T1000 (cell line): Measurements from ENCODE around the gene WWP2.
"Not testable (repeated sequence)": the region's sequence is repeated elsewhere in the genome, so short reads cannot be mapped to it uniquely, and the experiment has no call there.

Experiments used
- DNase-seq: peaks from one replicate; lab custom pipeline; 2025; ENCODE audit warnings: mixed read lengths; lab: John Stamatoyannopoulos, UW

WWP2 gene

GRCh38 chr16:69942627-69943170 is 180.6 kb downstream of the WWP2 start:
- no peak for DNase-seq

GRCh38 chr16:69943241-69944036 is 181.3 kb downstream of the WWP2 start:
- not testable (repeated sequence) for DNase-seq

DNA sequence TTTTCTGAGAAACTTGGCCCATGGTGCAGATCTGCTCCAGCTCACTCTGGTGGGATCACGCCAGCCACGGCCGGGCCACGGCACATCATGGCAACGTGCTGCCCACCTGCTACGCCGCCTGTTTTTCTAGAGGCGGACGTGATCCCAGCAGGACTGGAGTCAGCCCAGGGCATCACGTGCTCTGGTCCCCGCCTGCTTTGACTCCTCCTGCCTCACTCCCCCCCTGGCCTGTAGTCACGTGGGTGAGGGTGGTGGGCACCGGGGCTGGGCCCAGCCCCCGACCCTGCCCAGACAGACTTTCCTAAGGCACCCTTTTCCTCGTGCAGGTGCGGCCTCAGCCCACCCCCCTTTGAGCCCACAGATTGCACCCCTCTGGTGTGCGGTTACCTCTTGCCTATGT is 188.3 kb downstream of the WWP2 start:
- DNase-seq, result not testable (repeated sequence)

GRCh38 chr16:69951017-69951671 is 189.0 kb downstream of the WWP2 start, which contains the start of gene CLEC18A:
Gene CLEC18A, plus strand, starts transcription at chr16:69951334. Its CDS starts 33 bp downstream, at chr16:69951367.
- DNase-seq, result not testable (repeated sequence)

DNA sequence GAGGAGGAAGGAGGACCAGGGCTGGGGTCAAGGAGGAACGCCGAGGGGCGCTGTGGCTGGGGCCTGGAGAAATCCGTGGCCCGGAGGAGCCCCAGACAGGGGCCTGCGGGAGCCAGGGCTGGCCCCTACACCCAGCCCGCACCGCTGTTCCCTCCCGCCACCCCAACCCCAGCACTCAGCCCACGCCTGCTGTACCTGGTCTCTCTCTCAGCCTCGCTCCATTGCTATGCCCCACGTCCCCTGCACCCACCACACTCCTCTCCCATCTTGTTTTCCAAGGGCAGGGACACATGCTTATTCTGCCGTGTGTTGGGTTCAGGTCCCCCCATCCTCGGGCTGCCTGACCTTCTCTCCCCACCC is 189.5 kb downstream of the WWP2 start:
- DNase-seq, result not testable (repeated sequence)

- DNase-seq, result not testable (repeated sequence)
Measured at GRCh38 chr16:69952116-69952515, 190.0 kb downstream of the WWP2 start.

- not testable (repeated sequence) for DNase-seq
Measured at GRCh38 chr16:69952572-69953355, 190.6 kb downstream of the WWP2 start.

- not testable (repeated sequence) for DNase-seq
Measured at GRCh38 chr16:69954241-69954640, 192.1 kb downstream of the WWP2 start.

GRCh38 chr16:69963312-69963711 is 201.2 kb downstream of the WWP2 start:
- not testable (repeated sequence) for DNase-seq

- DNase-seq, result not testable (repeated sequence)
Measured at GRCh38 chr16:69964960-69965660, 203.0 kb downstream of the WWP2 start.

GRCh38 chr16:69965661-69966054 is 203.5 kb downstream of the WWP2 start:
- DNase-seq, result not testable (repeated sequence)

GRCh38 chr16:69967688-69968087 is 205.6 kb downstream of the WWP2 start:
- not testable (repeated sequence) for DNase-seq

DNA sequence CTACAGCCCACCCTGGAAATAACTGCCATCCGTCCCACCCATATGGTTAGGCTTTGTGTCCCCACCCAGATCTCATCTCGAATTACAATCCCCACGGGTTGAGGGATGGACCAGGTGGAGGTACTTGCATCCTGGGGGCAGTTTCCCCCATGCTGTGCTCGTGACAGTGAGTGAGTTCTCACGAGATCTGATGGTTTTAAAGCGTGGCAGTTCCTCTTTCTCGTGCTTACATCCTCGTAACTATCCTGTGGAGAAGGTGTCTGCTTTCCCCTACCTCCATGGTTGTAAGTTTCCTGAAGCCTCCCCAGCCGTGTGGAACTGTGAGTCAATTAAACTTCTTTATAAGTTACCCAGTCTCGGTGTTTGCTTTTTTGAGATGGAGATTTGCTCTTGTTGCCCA is 206.0 kb downstream of the WWP2 start:
- not testable (repeated sequence) for DNase-seq

- DNase-seq, result not testable (repeated sequence)
Measured at GRCh38 chr16:69969657-69970056, 207.5 kb downstream of the WWP2 start.

GRCh38 chr16:69972120-69972519 is 210.0 kb downstream of the WWP2 start:
- not testable (repeated sequence) for DNase-seq

DNA sequence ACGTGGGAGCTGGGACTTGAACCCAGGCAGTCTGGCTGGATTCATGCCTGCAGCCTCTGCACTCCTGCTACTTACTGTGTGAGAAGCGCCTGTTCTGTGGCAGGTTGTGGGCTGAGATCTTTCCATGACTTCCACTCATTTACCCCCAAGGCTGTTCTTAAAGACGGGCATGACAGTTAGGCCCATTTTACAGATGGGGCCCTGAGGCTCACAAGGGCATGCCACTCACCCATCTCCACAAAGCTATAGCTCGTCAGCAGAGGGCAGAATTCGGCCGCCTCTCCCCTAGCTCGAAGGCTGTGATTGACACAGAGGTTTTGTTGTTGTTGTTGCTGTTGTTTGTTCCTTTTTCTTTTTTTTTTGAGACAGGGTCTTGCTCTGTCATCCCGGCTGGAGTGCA is 210.8 kb downstream of the WWP2 start:
- DNase-seq, result not testable (repeated sequence)

DNA sequence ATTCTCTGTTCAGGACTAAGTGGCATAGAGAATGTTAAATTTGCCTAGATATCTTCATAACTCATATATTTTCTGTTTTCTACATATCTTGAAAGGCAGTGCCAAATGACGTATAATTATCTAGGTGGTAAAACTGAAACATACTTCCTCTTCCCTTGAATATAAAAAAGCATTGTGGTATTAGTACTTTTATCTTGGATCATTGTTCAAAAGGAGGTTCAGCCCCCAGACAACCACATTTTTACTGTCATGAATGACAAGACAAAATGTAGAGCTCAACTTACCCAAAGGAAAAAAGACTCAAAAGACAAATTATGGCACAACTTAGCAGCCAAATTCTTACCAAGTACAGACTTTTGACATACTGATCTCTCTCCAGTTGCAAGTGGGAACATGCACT is 223.1 kb downstream of the WWP2 start:
- DNase-seq, result not testable (repeated sequence)
